Left ventricle myocardium inferior (tissue), 1 donor: ENCODE results near the gene PRKCI. TPM values are rescaled to one million over a fixed set of nuclear protein-coding genes. Genes with fewer than 3 reads are reported as not detected.

Experiments
- DNase-seq: peaks from one replicate; pipeline ENCODE4 v3.0.0-alpha.2; 2020
- H3K27ac ChIP-seq: fragments of 200-600 bp; replicated peaks from 2 replicates; pipeline ENCODE4 v1.8.0; 2021
- H3K27me3 ChIP-seq: fragments of 200-600 bp; 2 replicates; pipeline ENCODE4 v1.8.0; 2021; ENCODE audit warnings: low read depth
- H3K36me3 ChIP-seq: fragments of 200-600 bp; 2 replicates; pipeline ENCODE4 v1.8.0; 2021
- H3K4me1 ChIP-seq: fragments of 200-600 bp; 2 replicates; pipeline ENCODE4 v1.8.0; 2021
- H3K4me3 ChIP-seq: fragments of 200-600 bp; 2 replicates; pipeline ENCODE4 v1.8.0; 2021; ENCODE audit warnings: mild to moderate bottlenecking, moderate library complexity
- H3K9me3 ChIP-seq: fragments of 200-600 bp; replicated peaks from 2 replicates; pipeline ENCODE4 v1.8.0; 2021
- intact Hi-C: fragments of 100-400 bp; cut with micrococcal nuclease; formaldehyde crosslinking; loops from one replicate; pipeline ENCODE4 v1.11.0; 2022
- total RNA-seq: library from RNA; stranded (reverse); fragmentation: NEBNext Ultra II Directional; extraction: Animal tissue kit (Norgen Biotek cat#: 25700); gene quantifications from one replicate; pipeline ENCODE4 v1.2.1, GENCODE V29; 2021
- TF ChIP-seq, protein P1 (sequence below): fragments of 200-600 bp; IDR thresholded peaks from 2 replicates; pipeline ENCODE4 v1.8.0; 2021; ENCODE audit warnings: antibody characterized with exemption, mild to moderate bottlenecking, borderline replicate concordance
- donor health status: DM: no; HTN: yes; CAD: no; lungs with severe emphysema.

Gene PRKCI
- total RNA-seq, 1 donor from 2014 or later: 10.9 TPM

DNA sequence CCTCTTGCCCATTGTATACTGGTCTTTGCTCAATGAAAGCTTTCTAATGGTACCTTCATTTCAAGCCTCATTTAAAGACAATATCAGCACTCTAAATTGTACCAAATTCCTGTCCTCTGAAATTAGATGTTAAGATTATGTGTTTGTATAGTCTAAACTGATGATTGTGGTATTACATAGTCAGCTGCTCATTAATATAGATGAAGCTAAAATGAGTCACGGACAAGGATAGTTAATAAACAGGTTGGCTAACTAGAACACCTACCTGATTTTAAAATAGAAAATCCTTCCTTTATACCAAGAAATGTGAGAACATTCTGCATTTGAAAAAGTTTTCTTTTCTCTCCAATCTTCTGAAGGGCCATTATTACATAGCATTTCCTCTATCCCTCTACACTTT lies 2.9 kb downstream of the PRKCI start:
- Histone ChIP-seq H3K36me3 (no peaks in the 10 kb centered on the region), H3K4me3 (no peak overlapping the region), H3K9me3 (no peaks in the 10 kb centered on the region), H3K27me3 (no peaks in the 10 kb centered on the region), H3K4me1 (peaks cover 43% of the 10 kb centered on the region), H3K27ac (no peak overlapping the region)
- TF ChIP-seq, protein P1, sequence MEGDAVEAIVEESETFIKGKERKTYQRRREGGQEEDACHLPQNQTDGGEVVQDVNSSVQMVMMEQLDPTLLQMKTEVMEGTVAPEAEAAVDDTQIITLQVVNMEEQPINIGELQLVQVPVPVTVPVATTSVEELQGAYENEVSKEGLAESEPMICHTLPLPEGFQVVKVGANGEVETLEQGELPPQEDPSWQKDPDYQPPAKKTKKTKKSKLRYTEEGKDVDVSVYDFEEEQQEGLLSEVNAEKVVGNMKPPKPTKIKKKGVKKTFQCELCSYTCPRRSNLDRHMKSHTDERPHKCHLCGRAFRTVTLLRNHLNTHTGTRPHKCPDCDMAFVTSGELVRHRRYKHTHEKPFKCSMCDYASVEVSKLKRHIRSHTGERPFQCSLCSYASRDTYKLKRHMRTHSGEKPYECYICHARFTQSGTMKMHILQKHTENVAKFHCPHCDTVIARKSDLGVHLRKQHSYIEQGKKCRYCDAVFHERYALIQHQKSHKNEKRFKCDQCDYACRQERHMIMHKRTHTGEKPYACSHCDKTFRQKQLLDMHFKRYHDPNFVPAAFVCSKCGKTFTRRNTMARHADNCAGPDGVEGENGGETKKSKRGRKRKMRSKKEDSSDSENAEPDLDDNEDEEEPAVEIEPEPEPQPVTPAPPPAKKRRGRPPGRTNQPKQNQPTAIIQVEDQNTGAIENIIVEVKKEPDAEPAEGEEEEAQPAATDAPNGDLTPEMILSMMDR: no peak
- DNase-seq: no peak
- intact Hi-C loops: no loop called here

GRCh38 chr3:170226426-170226960 lies 4.3 kb downstream of the PRKCI start:
- Histone ChIP-seq H3K27ac (no peak overlapping the region), H3K4me1 (peaks cover 42% of the 10 kb centered on the region), H3K9me3 (no peaks in the 10 kb centered on the region), H3K4me3 (no peak overlapping the region), H3K36me3 (no peaks in the 10 kb centered on the region), H3K27me3 (no peaks in the 10 kb centered on the region)
- TF ChIP-seq, protein P1: no peak
- DNase-seq: no peak
- intact Hi-C loops: no loop called here

GRCh38 chr3:170228093-170228766 lies 6.0 kb downstream of the PRKCI start:
- H3K27ac ChIP-seq: no peak overlapping the region
- no peaks in the 10 kb centered on the region for H3K27me3 ChIP-seq

DNA sequence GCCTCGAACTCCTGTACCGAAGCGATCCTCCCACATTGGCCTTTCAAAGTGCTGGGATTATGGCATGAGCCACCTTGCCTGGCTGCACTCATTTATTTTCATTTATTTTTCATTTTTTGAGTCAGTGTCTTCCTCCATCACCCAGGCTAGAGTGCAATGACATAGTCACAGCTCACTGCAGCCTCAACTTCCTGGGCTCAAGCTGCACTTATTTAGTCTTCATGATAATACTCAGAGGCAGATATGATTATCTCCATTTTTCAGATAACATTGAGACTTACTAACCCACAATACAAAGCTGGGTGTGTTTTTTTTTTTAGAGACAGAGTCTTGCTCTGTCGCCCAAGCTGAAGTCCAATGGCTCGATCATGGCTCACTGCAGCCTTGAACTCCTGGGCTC lies 10.0 kb downstream of the PRKCI start:
- H3K4me1 ChIP-seq: peaks cover 12% of the 10 kb centered on the region
- H3K27ac ChIP-seq: no peak overlapping the region
- intact Hi-C loops: no loop called here
- H3K36me3 ChIP-seq: peaks cover 21% of the 10 kb centered on the region
- no peak for DNase-seq
- no peak overlapping the region for H3K4me3 ChIP-seq
- H3K9me3 ChIP-seq: no peaks in the 10 kb centered on the region
- no peaks in the 10 kb centered on the region for H3K27me3 ChIP-seq
- TF ChIP-seq, protein P1: no peak

More at GRCh38 chr3:170228093-170228766, 6.0 kb downstream of the PRKCI start:
- intact Hi-C loops: no loop called here
- TF ChIP-seq, protein P1: no peak
- Histone ChIP-seq H3K36me3 (no peaks in the 10 kb centered on the region), H3K4me3 (no peak overlapping the region), H3K4me1 (peaks cover 29% of the 10 kb centered on the region), H3K9me3 (no peaks in the 10 kb centered on the region)
- no peak for DNase-seq

DNA sequence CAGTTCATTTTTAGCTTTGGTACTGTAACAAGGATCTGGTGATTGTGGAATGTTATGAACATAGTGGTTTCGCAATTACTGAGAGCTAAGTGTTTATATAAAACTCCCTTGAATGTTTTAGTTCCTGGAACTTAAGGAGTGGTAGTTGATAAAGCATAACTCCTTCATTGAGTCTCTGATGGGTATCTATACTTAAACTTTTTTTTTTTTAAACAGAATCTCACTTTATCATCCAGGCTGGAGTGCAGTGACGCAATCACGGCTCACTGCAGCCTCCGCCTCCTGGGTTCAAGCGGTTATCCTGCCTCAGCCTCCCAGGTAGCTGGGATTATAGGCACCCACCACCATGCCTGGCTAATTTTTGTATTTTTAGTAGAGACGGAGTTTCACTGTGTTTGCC lies 11.3 kb downstream of the PRKCI start:
- intact Hi-C loops: no loop called here
- Histone ChIP-seq H3K27ac (no peak overlapping the region), H3K4me3 (no peak overlapping the region), H3K9me3 (no peaks in the 10 kb centered on the region), H3K4me1 (no peaks in the 10 kb centered on the region), H3K27me3 (no peaks in the 10 kb centered on the region), H3K36me3 (peaks cover 28% of the 10 kb centered on the region)
- TF ChIP-seq, protein P1: no peak
- DNase-seq: no peak
